NOMO-1 treated with DMSO at 0.1 percent for 48 hours (cell line): ENCODE measurements around the gene HAND1.

Experiments
- DNase-seq: peaks from one replicate; lab custom pipeline; 2025; ENCODE audit not compliant: unreplicated experiment; lab: John Stamatoyannopoulos, UW

Gene HAND1

GRCh38 chr5:154478224-154478565 is at the start of gene HAND1:
HAND1 (minus strand) TSS chr5:154478227; CDS start chr5:154478008, 219 bp downstream.
- DNase-seq: no peak

- no peak for DNase-seq
Observed at GRCh38 chr5:154526231-154527226, 48.5 kb upstream of the HAND1 start.

GRCh38 chr5:154524859-154525258 is 46.8 kb upstream of the HAND1 start:
- DNase-seq: no peak

GRCh38 chr5:154524181-154524580 is 46.2 kb upstream of the HAND1 start:
- DNase-seq: no peak

GRCh38 chr5:154523709-154524108 is 45.7 kb upstream of the HAND1 start:
- DNase-seq: no peak

- no peak for DNase-seq
Observed at GRCh38 chr5:154523104-154523503, 45.1 kb upstream of the HAND1 start.

GRCh38 chr5:154522284-154522683 is 44.3 kb upstream of the HAND1 start:
- DNase-seq: no peak

- DNase-seq: no peak
Observed at GRCh38 chr5:154521756-154522155, 43.7 kb upstream of the HAND1 start.

- DNase-seq: no peak
Observed at GRCh38 chr5:154520861-154521453, 42.9 kb upstream of the HAND1 start.

GRCh38 chr5:154519359-154519758 is 41.3 kb upstream of the HAND1 start:
- no peak for DNase-seq

GRCh38 chr5:154518438-154518867 is 40.4 kb upstream of the HAND1 start:
- no peak for DNase-seq

- no peak for DNase-seq
Observed at GRCh38 chr5:154517810-154518437, 39.9 kb upstream of the HAND1 start.

GRCh38 chr5:154517181-154517580 is 39.2 kb upstream of the HAND1 start:
- no peak for DNase-seq

GRCh38 chr5:154516475-154516874 is 38.4 kb upstream of the HAND1 start:
- DNase-seq: no peak

- peak; percentile 79 for DNase-seq
Observed at GRCh38 chr5:154515488-154515887, 37.5 kb upstream of the HAND1 start.

- no peak for DNase-seq
Observed at GRCh38 chr5:154514331-154514730, 36.3 kb upstream of the HAND1 start.

GRCh38 chr5:154513669-154514084 is 35.6 kb upstream of the HAND1 start:
- DNase-seq: peak; percentile 88

GRCh38 chr5:154511984-154512383 is 34.0 kb upstream of the HAND1 start:
- DNase-seq: no peak

GRCh38 chr5:154509784-154510555 is 31.9 kb upstream of the HAND1 start:
- no peak for DNase-seq

- no peak for DNase-seq
Observed at GRCh38 chr5:154508114-154508513, 30.1 kb upstream of the HAND1 start.

GRCh38 chr5:154506716-154507080 is 28.7 kb upstream of the HAND1 start:
- no peak for DNase-seq
